Measurements from ENCODE around the gene TEX13A.
"Not testable (repeated sequence)": the region's sequence is repeated elsewhere in the genome, so short reads cannot be mapped to it uniquely, and the experiment has no call there.

Gene TEX13A

GRCh38 chrX:105220636-105221035 lies at the start of gene TEX13A:
TEX13A (minus strand) TSS chrX:105220694; CDS start chrX:105220397, 297 bp downstream.
- DNase-seq, result no peak

- no peak for DNase-seq
Measured at GRCh38 chrX:105269386-105269785, 48.9 kb upstream of the TEX13A start.

- no peak for DNase-seq
Measured at GRCh38 chrX:105267167-105267566, 46.7 kb upstream of the TEX13A start.

- no peak for DNase-seq
Measured at GRCh38 chrX:105266456-105266855, 46.0 kb upstream of the TEX13A start.

- DNase-seq, result no peak
Measured at GRCh38 chrX:105265093-105265492, 44.6 kb upstream of the TEX13A start.

- DNase-seq, result no peak
Measured at GRCh38 chrX:105263801-105264200, 43.3 kb upstream of the TEX13A start.

GRCh38 chrX:105263171-105263570 lies 42.7 kb upstream of the TEX13A start:
- DNase-seq, result no peak

- DNase-seq, result no peak
Measured at GRCh38 chrX:105260291-105261043, 40.0 kb upstream of the TEX13A start.

- DNase-seq, result no peak
Measured at GRCh38 chrX:105241056-105241455, 20.6 kb upstream of the TEX13A start.

- DNase-seq, result not testable (repeated sequence)
Measured at GRCh38 chrX:105237407-105237806, 16.9 kb upstream of the TEX13A start.

- no peak for DNase-seq
Measured at GRCh38 chrX:105229146-105229545, 8.7 kb upstream of the TEX13A start.

GRCh38 chrX:105228602-105229001 lies 8.1 kb upstream of the TEX13A start:
- no peak for DNase-seq

- DNase-seq, result no peak
Measured at GRCh38 chrX:105226499-105226898, 6.0 kb upstream of the TEX13A start.

- DNase-seq, result no peak
Measured at GRCh38 chrX:105221374-105221773, 880 bp upstream of the TEX13A start.

GRCh38 chrX:105219454-105220401 lies 766 bp downstream of the TEX13A start:
- DNase-seq, result no peak

GRCh38 chrX:105211066-105211575 lies 9.4 kb downstream of the TEX13A start:
- DNase-seq, result no peak

GRCh38 chrX:105210258-105210657 lies 10.2 kb downstream of the TEX13A start:
- DNase-seq, result no peak

- DNase-seq, result no peak
Measured at GRCh38 chrX:105209406-105209805, 11.1 kb downstream of the TEX13A start.

GRCh38 chrX:105191878-105192277 lies 28.6 kb downstream of the TEX13A start:
- no peak for DNase-seq

GRCh38 chrX:105190252-105190853 lies 30.1 kb downstream of the TEX13A start:
- DNase-seq, result peak; percentile 68

- no peak for DNase-seq
Measured at GRCh38 chrX:105189093-105189492, 31.4 kb downstream of the TEX13A start.

- DNase-seq, result no peak
Measured at GRCh38 chrX:105179644-105180043, 40.9 kb downstream of the TEX13A start.

- DNase-seq, result no peak
Measured at GRCh38 chrX:105173071-105173470, 47.4 kb downstream of the TEX13A start.

Measured in retina (tissue), 1 donor.